Stimulated activated CD4-positive, alpha-beta T cell treated with anti-CD3 and anti-CD28 coated beads, Interleukin-4, amount 100 ng/mL, for 4 hours (primary cell): Measurements from ENCODE around the gene MB21D2.
"Not testable (repeated sequence)": the region's sequence is repeated elsewhere in the genome, so short reads cannot be mapped to it uniquely, and the experiment has no call there.

Source experiments
- DNase-seq, 2 experiments: peaks; one replicate each; pipeline ENCODE4 v3.0.0-alpha.2; 2020

MB21D2 gene

GRCh38 chr3:192858849-192859585, 58.6 kb downstream of the MB21D2 start:
- DNase-seq, result no peak

GRCh38 chr3:192857260-192857661, 60.4 kb downstream of the MB21D2 start:
- DNase-seq, result no peak

- DNase-seq, result no peak
Observed at GRCh38 chr3:192855434-192855833, 62.2 kb downstream of the MB21D2 start.

GRCh38 chr3:192851821-192852372, 65.8 kb downstream of the MB21D2 start:
- DNase-seq, result no peak

GRCh38 chr3:192850451-192850981, 67.1 kb downstream of the MB21D2 start:
- peak; percentile 24 to 47 for DNase-seq

GRCh38 chr3:192849821-192850220, 67.8 kb downstream of the MB21D2 start:
- not testable (repeated sequence) for DNase-seq

GRCh38 chr3:192848371-192849233, 69.1 kb downstream of the MB21D2 start:
- no peak for DNase-seq

- no peak for DNase-seq
Observed at GRCh38 chr3:192847941-192848340, 69.7 kb downstream of the MB21D2 start.

- DNase-seq, result no peak
Observed at GRCh38 chr3:192845526-192845855, 72.2 kb downstream of the MB21D2 start.

- no peak for DNase-seq
Observed at GRCh38 chr3:192844836-192845525, 72.7 kb downstream of the MB21D2 start.

GRCh38 chr3:192844486-192844765, 73.2 kb downstream of the MB21D2 start:
- no peak for DNase-seq

- DNase-seq, result no peak
Observed at GRCh38 chr3:192843723-192844485, 73.8 kb downstream of the MB21D2 start.

GRCh38 chr3:192843119-192843518, 74.5 kb downstream of the MB21D2 start:
- DNase-seq, result no peak

- no peak for DNase-seq
Observed at GRCh38 chr3:192842711-192843110, 74.9 kb downstream of the MB21D2 start.

- no peak for DNase-seq
Observed at GRCh38 chr3:192842138-192842537, 75.5 kb downstream of the MB21D2 start.

- no peak for DNase-seq
Observed at GRCh38 chr3:192841428-192841827, 76.2 kb downstream of the MB21D2 start.

GRCh38 chr3:192840143-192840836, 77.4 kb downstream of the MB21D2 start:
- DNase-seq, result no peak

GRCh38 chr3:192835818-192836815, 81.5 kb downstream of the MB21D2 start:
- no peak for DNase-seq

- DNase-seq, result no peak
Observed at GRCh38 chr3:192834428-192834827, 83.2 kb downstream of the MB21D2 start.

- DNase-seq, result no peak
Observed at GRCh38 chr3:192833177-192833890, 84.3 kb downstream of the MB21D2 start.
